Measurements from ENCODE around the gene ERFE. TPM values are rescaled to one million over a fixed set of nuclear protein-coding genes. Genes with fewer than 3 reads are reported as not detected.

ERFE gene
- polyA plus RNA-seq, 1 experiment: 2.9 TPM

GRCh38 chr2:238172439-238172838, 13.7 kb downstream of the ERFE start:
- CTCF ChIA-PET: no interaction called here
- peaks cover 19% of the 10 kb centered on the region for H3K36me3 ChIP-seq (ENCODE audit: control insufficient read depth, insufficient read depth, low read length)

GRCh38 chr2:238173692-238174091, 14.9 kb downstream of the ERFE start:
- H3K36me3 ChIP-seq (ENCODE audit: control insufficient read depth, insufficient read depth, low read length): peaks cover 18% of the 10 kb centered on the region
- ChIA-PET POLR2A (no interaction called here), CTCF (no interaction called here)
- TF ChIP-seq CTCF (IDR thresholded peaks at IDR 0.05; ENCODE audit: insufficient read depth, low read depth, low read length): peak; percentile 22; the same call in 1 of the 2 replicates
- no peak overlapping the region for H3K4me3 ChIP-seq (ENCODE audit: low read depth, low read length)
- H3K27me3 ChIP-seq (ENCODE audit: control insufficient read depth, insufficient read depth, low read length): no peaks in the 10 kb centered on the region
- no peak for DNase-seq (ENCODE audit: low read depth)

More at GRCh38 chr2:238172439-238172838, 13.7 kb downstream of the ERFE start:
- POLR2A ChIA-PET: no interaction called here
- H3K4me3 ChIP-seq (ENCODE audit: low read depth, low read length): no peak overlapping the region
- TF ChIP-seq CTCF (IDR thresholded peaks at IDR 0.05; ENCODE audit: insufficient read depth, low read depth, low read length): no peak
- H3K27me3 ChIP-seq (ENCODE audit: control insufficient read depth, insufficient read depth, low read length): no peaks in the 10 kb centered on the region
- DNase-seq (ENCODE audit: low read depth): no peak

GRCh38 chr2:238174291-238174690, 15.5 kb downstream of the ERFE start:
- no peaks in the 10 kb centered on the region for H3K27me3 ChIP-seq (ENCODE audit: control insufficient read depth, insufficient read depth, low read length)
- ChIA-PET POLR2A (no interaction called here), CTCF (interaction anchor here (1.2 to 1.8 kb wide), 2 partner anchors 9 to 14 kb away, joined by 3 to 5 read pairs; no protein-coding TSS in a partner anchor)
- no peak for TF ChIP-seq CTCF (IDR thresholded peaks at IDR 0.05; ENCODE audit: insufficient read depth, low read depth, low read length)
- DNase-seq (ENCODE audit: low read depth): no peak
- H3K4me3 ChIP-seq (ENCODE audit: low read depth, low read length): no peak overlapping the region
- H3K36me3 ChIP-seq (ENCODE audit: control insufficient read depth, insufficient read depth, low read length): peaks cover 18% of the 10 kb centered on the region

GRCh38 chr2:238174701-238175100, 15.9 kb downstream of the ERFE start:
- Histone ChIP-seq H3K27me3 (ENCODE audit: control insufficient read depth, insufficient read depth, low read length) (no peaks in the 10 kb centered on the region), H3K36me3 (ENCODE audit: control insufficient read depth, insufficient read depth, low read length) (peaks cover 20% of the 10 kb centered on the region), H3K4me3 (ENCODE audit: low read depth, low read length) (no peak overlapping the region)
- DNase-seq (ENCODE audit: low read depth): no peak
- ChIA-PET POLR2A (no interaction called here), CTCF (interaction anchor here (1.2 to 1.8 kb wide), 2 partner anchors 10 to 14 kb away, joined by 3 to 5 read pairs; no protein-coding TSS in a partner anchor)
- no peak for TF ChIP-seq CTCF (IDR thresholded peaks at IDR 0.05; ENCODE audit: insufficient read depth, low read depth, low read length)

- no peak for TF ChIP-seq CTCF (IDR thresholded peaks at IDR 0.05; ENCODE audit: insufficient read depth, low read depth, low read length)
- CTCF ChIA-PET: interaction anchor here (1.1 to 1.3 kb wide), 2 partner anchors 40 to 318 kb away, joined by 3 to 4 read pairs; no protein-coding TSS in a partner anchor
- Histone ChIP-seq H3K4me3 (ENCODE audit: low read depth, low read length) (no peak overlapping the region), H3K36me3 (ENCODE audit: control insufficient read depth, insufficient read depth, low read length) (peaks cover 21% of the 10 kb centered on the region), H3K27me3 (ENCODE audit: control insufficient read depth, insufficient read depth, low read length) (no peaks in the 10 kb centered on the region)
- POLR2A ChIA-PET: no interaction called here
- no peak for DNase-seq (ENCODE audit: low read depth)
Observed at GRCh38 chr2:238176613-238177012, 17.8 kb downstream of the ERFE start.
